Mucosa of descending colon (tissue), 3 donors: ENCODE data around the gene NRG3. TPM values are rescaled to one million over a fixed set of nuclear protein-coding genes. Genes with fewer than 3 reads are reported as not detected.

Experiments
- ATAC-seq: fragments of 200-7000 bp; cut with Tn5 transposase; one replicate; pipeline ENCODE4 v1.9.1; 2020; ENCODE audit warnings: mild to moderate bottlenecking, moderate library complexity
- DNase-seq, 3 donors: peaks; one replicate each; pipeline ENCODE4 v3.0.0-alpha.2; 2020
- H3K36me3 ChIP-seq: fragments of 200-600 bp; one replicate; pipeline ENCODE4 v1.8.0; 2021; ENCODE audit warnings: low read depth, mild to moderate bottlenecking
- H3K4me1 ChIP-seq: fragments of 200-600 bp; one replicate; pipeline ENCODE4 v1.8.0; 2021; ENCODE audit warnings: low read depth, mild to moderate bottlenecking
- H3K4me3 ChIP-seq: fragments of 200-600 bp; one replicate; pipeline ENCODE4 v1.8.0; 2021; ENCODE audit warnings: mild to moderate bottlenecking
- H3K9me3 ChIP-seq: fragments of 200-600 bp; one replicate; pipeline ENCODE4 v1.8.0; 2021; ENCODE audit warnings: mild to moderate bottlenecking
- CTCF ChIP-seq: fragments of 200-600 bp; IDR thresholded peaks from one replicate; pipeline ENCODE4 v1.8.0; 2022; ENCODE audit warnings: antibody characterized with exemption, mild to moderate bottlenecking
- intact Hi-C, 2 donors: fragments of 100-400 bp; cut with DNase I in 1 of 2; cut with micrococcal nuclease in 1 of 2; formaldehyde crosslinking; loops; one replicate each; pipeline versions ENCODE4 v1.11.0 to v1.11.1; 2022; cut with DNase I, micrococcal nuclease
- total RNA-seq, 3 donors: library from RNA; stranded (reverse); fragmentation: NEBNext Ultra II Directional in 2 of 3; extraction: Animal tissue kit (Norgen Biotek cat#: 25700) in 2 of 3; gene quantifications; one replicate each; pipeline versions ENCODE4 v1.2.1 to v1.2.4, GENCODE V29; 2021 to 2023
- donor health status: DM: no; HTN: no; CAD: no; lungs with moderate emphysema.
- donor health status: DM: no; HTN: no; CAD: no.
- donor health status: DM: no; HTN: yes; CAD: no.

NRG3 gene
- total RNA-seq, 3 donors from 2014 or later, result 0.12 to 0.73 (median 0.23) TPM

- intact Hi-C loops, result no loop called here
- H3K4me3 ChIP-seq, result no peak overlapping the region
- DNase-seq (no peak), ATAC-seq (no peak)
- no peaks in the 10 kb centered on the region for H3K36me3 ChIP-seq
- H3K9me3 ChIP-seq, result peaks cover 3% of the 10 kb centered on the region
- TF ChIP-seq CTCF, result no peak
- H3K4me1 ChIP-seq, result no peaks in the 10 kb centered on the region
Observed at GRCh38 chr10:82932451-82932850, 1057.5 kb downstream of the NRG3 start.

GRCh38 chr10:82934429-82934828 is 1059.4 kb downstream of the NRG3 start:
- H3K4me3 ChIP-seq, result no peak overlapping the region
- intact Hi-C loops, result no loop called here
- ATAC-seq (no peak), DNase-seq (no peak)
- no peaks in the 10 kb centered on the region for H3K9me3 ChIP-seq
- no peak for TF ChIP-seq CTCF
- H3K36me3 ChIP-seq, result no peaks in the 10 kb centered on the region
- no peaks in the 10 kb centered on the region for H3K4me1 ChIP-seq

- Histone ChIP-seq H3K4me1 (no peaks in the 10 kb centered on the region), H3K36me3 (no peaks in the 10 kb centered on the region), H3K4me3 (no peak overlapping the region), H3K9me3 (no peaks in the 10 kb centered on the region)
- no peak for TF ChIP-seq CTCF
- DNase-seq (no peak), ATAC-seq (no peak)
- intact Hi-C loops, result no loop called here
Observed at GRCh38 chr10:82934947-82935346, 1060.0 kb downstream of the NRG3 start.

GRCh38 chr10:82938331-82938730 is 1063.3 kb downstream of the NRG3 start:
- Histone ChIP-seq H3K36me3 (no peaks in the 10 kb centered on the region), H3K4me3 (no peak overlapping the region), H3K4me1 (no peaks in the 10 kb centered on the region), H3K9me3 (peaks cover 6% of the 10 kb centered on the region)
- no peak for TF ChIP-seq CTCF
- ATAC-seq (no peak), DNase-seq (no peak)
- intact Hi-C loops, result no loop called here

GRCh38 chr10:82942286-82943099 is 1067.5 kb downstream of the NRG3 start:
- H3K4me3 ChIP-seq, result no peak overlapping the region
- ATAC-seq (peak; percentile 26), DNase-seq (peak in 1 of 3 donors; percentile 1)
- TF ChIP-seq CTCF, result no peak
- intact Hi-C loops, result no loop called here
- H3K36me3 ChIP-seq, result no peaks in the 10 kb centered on the region
- peaks cover 18% of the 10 kb centered on the region for H3K9me3 ChIP-seq
- H3K4me1 ChIP-seq, result no peaks in the 10 kb centered on the region
